ENCODE results near the gene RANBP2.
"Not testable (repeated sequence)": the region's sequence is repeated elsewhere in the genome, so short reads cannot be mapped to it uniquely, and the experiment has no call there.

The RANBP2 gene

GRCh38 chr2:108719149-108720044 lies at the start of gene RANBP2:
RANBP2 (plus strand) TSS chr2:108719482; CDS start chr2:108719607, 125 bp downstream.
- peak; percentile 98 for DNase-seq (ENCODE audit: low read depth)

DNA sequence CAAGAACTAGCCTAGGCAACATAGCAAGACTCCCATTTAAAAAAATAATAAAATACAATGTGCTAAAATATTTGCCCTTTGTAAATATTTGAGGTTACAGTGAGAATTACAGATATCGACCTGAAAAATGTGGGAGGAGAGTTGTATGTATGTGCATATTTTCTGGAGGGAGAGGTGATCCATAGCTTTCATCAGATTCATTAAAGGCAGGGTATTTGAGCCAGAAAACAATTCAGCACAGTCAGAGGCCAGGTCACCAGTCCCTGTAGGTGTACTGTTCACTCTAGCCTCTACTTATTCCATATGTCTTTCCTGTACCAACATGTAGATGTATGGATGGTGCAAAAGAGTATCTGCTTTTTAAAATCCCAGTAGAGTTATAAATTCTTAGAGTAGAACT lies 49.0 kb upstream of the RANBP2 start:
- DNase-seq (ENCODE audit: low read depth): not testable (repeated sequence)

- DNase-seq (ENCODE audit: low read depth): not testable (repeated sequence)
Observed at GRCh38 chr2:108672200-108672805, 47.0 kb upstream of the RANBP2 start.

DNA sequence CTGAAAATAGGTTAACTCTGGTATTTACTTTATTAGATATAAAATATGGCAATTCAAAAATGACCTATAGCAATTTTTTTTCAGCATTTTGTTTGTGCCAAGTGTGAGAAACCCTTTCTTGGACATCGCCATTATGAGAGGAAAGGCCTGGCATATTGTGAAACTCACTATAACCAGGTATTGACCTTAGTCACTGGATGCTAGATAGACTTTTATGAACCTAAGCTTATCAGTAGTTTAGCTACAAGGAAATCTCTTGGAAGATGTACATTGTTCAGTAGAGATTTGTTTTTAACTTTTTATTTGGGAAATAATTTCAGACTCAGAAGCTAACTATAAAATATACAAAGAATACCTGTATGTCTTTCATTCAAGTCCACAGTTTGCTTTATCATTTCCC lies 42.8 kb upstream of the RANBP2 start:
- not testable (repeated sequence) for DNase-seq (ENCODE audit: low read depth)

DNA sequence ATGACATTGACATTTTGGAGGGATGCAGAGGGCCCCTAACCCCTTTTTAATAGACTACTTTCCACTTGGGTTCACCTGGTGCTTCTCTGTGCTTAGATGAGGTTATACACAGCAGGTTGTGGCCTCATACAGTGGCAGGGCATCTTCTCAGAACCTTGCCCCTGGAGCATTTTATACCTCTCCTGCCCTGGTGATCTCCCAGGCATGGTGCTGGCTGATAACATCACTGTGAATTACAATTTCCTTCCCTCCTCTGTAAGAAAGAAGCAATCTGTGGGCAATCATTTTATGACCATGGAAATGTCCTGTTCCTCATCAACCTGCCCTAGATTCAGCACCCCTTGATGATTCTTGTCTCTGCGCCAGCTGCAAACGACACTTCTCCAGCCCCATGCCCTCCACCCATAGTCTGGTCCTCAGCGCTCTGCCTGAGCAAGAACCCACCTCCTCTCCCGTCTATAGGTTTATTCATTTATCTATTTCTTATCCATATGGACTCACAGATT lies 42.0 kb upstream of the RANBP2 start:
- DNase-seq (ENCODE audit: low read depth): not testable (repeated sequence)

- DNase-seq (ENCODE audit: low read depth): peak; percentile 78
Observed at GRCh38 chr2:108678198-108678651, 41.1 kb upstream of the RANBP2 start.

DNA sequence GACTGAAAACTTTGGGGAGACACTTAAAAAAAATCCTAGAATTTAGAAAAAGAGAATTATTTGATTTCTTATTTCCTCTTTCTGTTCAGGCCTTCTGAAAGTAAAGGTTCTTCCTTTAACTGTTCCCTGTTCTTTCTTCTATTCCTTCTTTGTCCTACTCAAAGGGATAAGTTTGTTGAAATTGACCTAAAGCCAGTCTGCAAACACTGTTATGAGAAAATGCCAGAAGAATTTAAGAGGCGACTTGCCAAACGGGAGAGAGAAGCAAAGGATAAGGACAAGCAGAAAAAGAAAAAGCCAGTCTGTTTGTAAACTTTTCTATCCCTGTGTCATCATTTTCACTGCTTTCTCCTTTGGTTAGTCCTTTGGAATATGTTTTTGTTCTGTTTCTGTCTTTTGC lies 38.5 kb upstream of the RANBP2 start:
- DNase-seq (ENCODE audit: low read depth): not testable (repeated sequence)

DNA sequence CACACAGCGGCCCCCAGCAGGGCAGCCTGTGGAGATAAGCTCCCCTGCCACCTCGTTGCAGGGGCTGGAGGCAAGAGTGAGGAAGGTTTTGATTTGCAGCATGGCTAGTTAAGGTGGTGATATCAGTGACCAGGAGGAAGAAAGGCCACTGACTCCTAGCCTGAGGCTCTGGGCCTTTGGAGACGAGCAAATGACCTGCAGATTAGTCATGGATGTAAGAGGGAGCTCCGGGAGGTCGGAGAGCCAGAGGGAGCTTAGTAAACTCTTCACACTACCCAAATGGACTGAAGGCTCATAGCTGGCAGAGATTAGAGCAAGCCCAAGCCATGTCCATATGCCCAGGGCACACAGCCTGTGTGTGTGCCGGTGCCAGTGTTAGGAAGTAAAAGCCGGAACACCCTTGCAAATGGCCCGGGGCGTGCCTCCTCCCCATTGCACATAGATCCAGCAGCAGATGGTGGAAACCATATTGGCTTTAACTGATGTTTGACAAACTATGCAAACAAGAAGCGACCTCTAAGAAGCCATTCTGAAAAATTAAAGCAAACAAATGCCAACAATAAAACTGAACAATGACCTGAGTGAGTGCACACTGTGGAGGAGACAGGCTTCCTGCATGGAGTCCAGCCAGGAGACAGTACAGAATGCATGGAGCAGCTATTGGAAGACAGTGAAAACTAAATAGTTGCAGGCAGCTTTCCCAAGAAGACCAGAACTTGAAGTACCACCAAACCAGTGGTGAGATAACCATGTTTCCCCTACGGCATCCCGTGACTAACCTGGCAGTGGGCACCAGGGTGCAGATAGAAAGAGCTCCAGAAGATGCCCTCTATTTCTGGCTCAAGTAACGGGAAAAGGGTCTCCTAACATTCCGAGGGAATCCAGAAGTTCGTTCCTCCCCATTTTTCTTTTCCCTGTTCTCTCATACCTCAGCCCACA lies 30.2 kb upstream of the RANBP2 start:
- DNase-seq (ENCODE audit: low read depth): peak; percentile 6

DNA sequence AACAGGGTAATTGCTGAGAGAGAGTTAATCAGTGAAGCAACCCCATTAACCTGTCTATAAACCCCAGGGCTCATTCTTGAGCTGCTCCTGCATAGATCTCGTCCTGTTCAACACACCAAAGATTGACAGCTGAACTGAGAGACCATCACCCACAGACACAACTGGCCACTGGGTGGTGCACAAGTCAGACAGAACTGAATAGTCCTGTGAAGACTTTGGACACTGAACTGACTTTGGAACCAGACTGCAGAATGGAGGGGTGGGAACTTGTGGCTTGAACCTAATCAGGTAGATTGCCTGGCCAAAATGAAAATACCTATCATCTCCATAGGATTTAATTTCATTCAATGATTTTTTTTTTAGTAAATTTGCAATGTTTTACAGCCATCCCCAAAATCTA lies 29.3 kb upstream of the RANBP2 start:
- not testable (repeated sequence) for DNase-seq (ENCODE audit: low read depth)

- no peak for DNase-seq (ENCODE audit: low read depth)
Observed at GRCh38 chr2:108691447-108691846, 27.8 kb upstream of the RANBP2 start.

DNA sequence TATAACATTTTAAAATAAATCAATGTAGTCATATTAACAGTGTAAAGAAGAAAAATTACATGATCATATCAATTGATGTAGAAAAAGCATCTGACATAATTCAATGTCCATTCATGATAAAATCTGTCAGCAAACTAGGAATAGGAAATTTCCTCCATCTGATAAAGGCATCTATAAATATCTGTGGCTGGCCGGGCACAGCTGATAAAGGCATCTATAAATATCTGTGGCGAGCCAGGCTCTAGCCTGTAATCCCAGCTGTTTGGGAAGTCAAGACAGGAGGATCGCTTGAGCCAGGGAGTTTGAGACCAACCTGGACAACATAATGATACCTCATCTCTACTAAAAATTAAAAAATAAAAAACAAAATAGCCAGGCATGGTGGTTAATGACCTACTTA lies 18.1 kb upstream of the RANBP2 start:
- no peak for DNase-seq (ENCODE audit: low read depth)

GRCh38 chr2:108701806-108702205 lies 17.5 kb upstream of the RANBP2 start:
- DNase-seq (ENCODE audit: low read depth): no peak

- no peak for DNase-seq (ENCODE audit: low read depth)
Observed at GRCh38 chr2:108704871-108705270, 14.4 kb upstream of the RANBP2 start.

DNA sequence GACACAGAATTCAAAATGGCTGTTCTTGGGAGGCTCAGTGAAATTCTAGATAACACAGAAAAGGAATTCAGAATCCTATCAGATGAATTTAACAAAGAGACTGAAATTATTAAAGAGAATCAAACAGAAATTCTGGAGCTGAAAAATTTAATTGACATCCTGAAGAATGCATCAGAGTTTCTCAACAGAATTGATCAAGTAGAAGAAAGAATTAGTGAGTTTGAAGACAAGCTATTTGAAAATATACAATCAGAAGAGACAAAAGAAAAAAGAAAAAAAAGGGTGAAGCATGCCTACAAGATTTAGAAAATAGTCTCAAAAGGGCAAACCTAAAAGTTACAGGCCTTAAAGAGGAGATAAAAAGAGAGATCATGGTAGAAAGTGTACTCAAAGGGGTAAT lies 12.0 kb upstream of the RANBP2 start:
- DNase-seq (ENCODE audit: low read depth): no peak

DNA sequence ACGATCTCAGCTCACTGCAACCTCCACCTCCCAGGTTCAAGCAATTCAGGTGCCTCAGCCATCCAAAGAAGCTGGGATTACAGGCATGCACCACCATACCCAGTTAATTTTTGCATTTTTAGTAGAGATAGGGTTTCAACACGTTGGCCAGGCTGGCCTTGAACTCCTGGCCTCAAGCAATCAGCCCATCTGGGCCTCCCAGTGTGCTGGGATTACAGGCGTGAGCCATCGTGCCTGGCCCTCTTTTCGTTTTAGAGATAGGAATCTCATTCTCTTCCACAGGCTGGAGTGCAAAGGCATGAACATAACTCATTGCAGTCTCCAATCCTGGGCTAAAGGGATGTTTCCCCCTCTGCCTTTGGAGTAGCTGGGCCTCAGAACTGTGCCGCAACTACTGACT lies 2.3 kb upstream of the RANBP2 start:
- not testable (repeated sequence) for DNase-seq (ENCODE audit: low read depth)

GRCh38 chr2:108726048-108726447 lies 6.8 kb downstream of the RANBP2 start:
- not testable (repeated sequence) for DNase-seq (ENCODE audit: low read depth)

DNA sequence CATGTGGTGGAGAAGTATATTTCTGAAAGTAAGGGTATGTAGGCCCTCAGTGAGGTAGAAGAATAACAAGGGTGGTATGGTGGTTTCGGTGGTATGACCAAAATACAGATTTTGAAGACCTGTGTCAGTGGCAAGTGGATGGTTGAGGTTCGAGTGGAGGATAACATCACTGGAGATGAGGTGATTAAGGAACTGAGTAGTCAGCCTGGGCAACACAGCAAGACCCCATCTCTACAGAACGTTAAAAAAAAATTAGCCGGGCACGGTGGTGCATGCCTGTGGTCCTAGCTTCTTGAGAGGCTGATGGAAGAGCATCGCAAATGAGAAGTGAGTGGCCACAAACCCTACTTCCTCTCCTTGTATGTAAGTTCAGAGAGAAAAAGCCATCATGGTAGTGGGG lies 15.4 kb downstream of the RANBP2 start:
- not testable (repeated sequence) for DNase-seq (ENCODE audit: low read depth)

- DNase-seq (ENCODE audit: low read depth): not testable (repeated sequence)
Observed at GRCh38 chr2:108757973-108758372, 38.7 kb downstream of the RANBP2 start.

- not testable (repeated sequence) for DNase-seq (ENCODE audit: low read depth)
Observed at GRCh38 chr2:108762618-108763017, 43.3 kb downstream of the RANBP2 start.

GRCh38 chr2:108766671-108767070 lies 47.4 kb downstream of the RANBP2 start:
- not testable (repeated sequence) for DNase-seq (ENCODE audit: low read depth)

GRCh38 chr2:108767859-108768258 lies 48.6 kb downstream of the RANBP2 start:
- not testable (repeated sequence) for DNase-seq (ENCODE audit: low read depth)

GRCh38 chr2:108776475-108776874 lies 57.2 kb downstream of the RANBP2 start:
- DNase-seq (ENCODE audit: low read depth): no peak

All from amniotic epithelial cell (primary cell).